IgD-negative memory B cell (primary cell): ENCODE measurements around the gene INTS14. TPM values are rescaled to one million over a fixed set of nuclear protein-coding genes. Genes with fewer than 3 reads are reported as not detected.

Experiments
- H3K27ac Mint-ChIP-seq, 3 donors: one replicate each; pipeline ENCODE4 v1.8.0; 2020 to 2022; ENCODE audit warnings: mild to moderate bottlenecking in 3 of 3, mixed read lengths in 3 of 3, moderate library complexity in 1 of 3
- H3K27me3 Mint-ChIP-seq: one replicate; pipeline ENCODE4 v1.8.0; 2021; ENCODE audit warnings: mixed read lengths
- H3K36me3 Mint-ChIP-seq: one replicate; pipeline ENCODE4 v1.8.0; 2020; ENCODE audit warnings: mild to moderate bottlenecking, mixed read lengths
- H3K4me1 Mint-ChIP-seq, 3 donors: one replicate each; pipeline ENCODE4 v1.8.0; 2020 to 2022; ENCODE audit warnings: mixed read lengths in 3 of 3, mild to moderate bottlenecking in 1 of 3
- H3K4me3 Mint-ChIP-seq, 4 donors: one replicate each; pipeline ENCODE4 v1.8.0; 2020 to 2022; ENCODE audit warnings: mild to moderate bottlenecking in 4 of 4, mixed read lengths in 4 of 4, moderate library complexity in 3 of 4
- H3K9me3 Mint-ChIP-seq, 3 donors: one replicate each; pipeline ENCODE4 v1.8.0; 2020 to 2021; ENCODE audit warnings: mixed read lengths in 3 of 3, mild to moderate bottlenecking in 1 of 3
- polyA plus RNA-seq: library from polyadenylated mRNA; unstranded; fragments of 300-500 nt; fragmentation: Illumina TruSeq; gene quantifications from one replicate; pipeline ENCODE4 v1.2.3, GENCODE V29; 2021

The INTS14 gene
- 24.3 TPM for polyA plus RNA-seq

DNA sequence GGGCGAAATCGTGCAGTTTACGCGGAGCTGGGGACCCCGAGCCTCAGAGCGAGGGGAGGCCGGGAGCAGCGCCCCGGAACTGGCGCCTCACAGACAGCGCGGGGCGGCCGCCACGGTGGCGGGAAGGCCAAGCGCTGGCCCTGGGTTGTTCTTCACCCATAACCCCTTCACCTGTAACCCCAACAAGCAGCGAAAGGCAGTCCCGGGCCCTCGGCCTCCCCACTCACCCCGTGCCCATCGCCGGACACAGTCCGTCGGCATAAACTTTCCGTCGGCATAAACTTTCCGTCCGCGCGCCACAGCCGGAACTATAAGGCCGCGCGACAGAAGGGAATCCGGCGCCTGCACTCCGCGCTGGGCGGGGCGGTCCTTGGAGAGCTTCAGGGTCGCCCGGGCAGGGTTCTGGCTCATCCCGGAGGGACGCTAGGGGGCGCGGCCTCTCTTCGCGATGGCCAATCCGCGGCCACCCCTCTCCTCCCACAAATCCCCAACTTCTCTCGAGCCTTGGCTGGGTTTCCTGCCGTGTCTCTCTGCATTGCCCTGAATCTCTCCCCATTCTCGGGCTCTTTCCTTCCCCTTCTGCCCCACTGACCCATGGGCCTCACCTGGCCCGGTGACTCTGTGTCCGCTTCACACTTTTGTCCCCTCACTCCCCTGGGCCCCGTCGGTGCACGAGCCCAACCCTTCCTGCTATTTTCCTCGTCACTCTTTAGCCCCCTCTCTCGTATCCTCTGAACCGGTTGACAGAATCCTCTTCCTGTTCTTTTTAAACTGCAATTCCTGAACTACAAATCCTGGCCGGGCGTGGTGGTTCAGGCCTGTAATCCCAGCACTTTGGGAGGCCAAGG lies at the start of gene INTS14:
INTS14 (minus strand) TSS at position 261 of the 848 bp plus-strand sequence. CDS start 3,751 bp downstream, outside the sequence.
- Mint-ChIP-seq H3K36me3 (no peaks in the 10 kb centered on the region), H3K27me3 (no peaks in the 10 kb centered on the region), H3K4me3 (peak within 1 kb of the TSS; percentile 93 to 98 (median 96)), H3K4me1 (peaks cover 20 to 32% (median 24%) of the 10 kb centered on the region in 3 donors), H3K9me3 (no peaks in the 10 kb centered on the region), H3K27ac (peak within 1 kb of the TSS; percentile 97 to 99 (median 97))

DNA sequence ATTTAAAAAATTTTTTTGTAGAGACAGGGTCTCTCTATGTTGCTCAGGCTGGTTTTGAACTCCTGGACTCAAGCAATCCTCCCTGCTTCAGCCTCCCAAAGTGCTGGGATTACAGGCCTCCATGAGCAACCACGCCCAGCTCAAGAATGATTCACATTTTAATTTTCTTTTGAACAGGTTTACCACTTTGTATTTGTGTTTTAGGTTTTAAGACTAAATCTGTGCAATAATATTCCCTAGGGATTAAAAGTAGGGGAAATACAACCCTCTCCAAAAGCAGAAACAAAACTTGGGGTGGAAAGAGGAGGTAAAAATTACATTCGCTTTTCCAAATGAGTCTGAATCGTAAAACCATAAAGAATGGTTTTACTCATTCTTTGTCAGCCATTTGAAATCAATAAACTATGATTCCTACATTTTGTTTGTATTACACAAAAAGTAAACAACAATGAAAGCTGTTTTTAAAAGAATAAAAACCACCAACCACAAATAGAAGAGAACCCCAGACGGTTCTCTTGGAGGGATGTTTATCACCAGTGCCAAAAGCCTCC lies 48.6 kb upstream of the INTS14 start:
- H3K4me1 Mint-ChIP-seq: peaks cover 9 to 20% (median 15%) of the 10 kb centered on the region in 3 donors
- peaks cover 3% of the 10 kb centered on the region for H3K36me3 Mint-ChIP-seq
- no peaks in the 10 kb centered on the region for H3K27me3 Mint-ChIP-seq
- H3K4me3 Mint-ChIP-seq: no peak overlapping the region
- H3K27ac Mint-ChIP-seq: peak overlapping the region; percentile 23 to 69 (median 48)
- no peaks in the 10 kb centered on the region for H3K9me3 Mint-ChIP-seq

DNA sequence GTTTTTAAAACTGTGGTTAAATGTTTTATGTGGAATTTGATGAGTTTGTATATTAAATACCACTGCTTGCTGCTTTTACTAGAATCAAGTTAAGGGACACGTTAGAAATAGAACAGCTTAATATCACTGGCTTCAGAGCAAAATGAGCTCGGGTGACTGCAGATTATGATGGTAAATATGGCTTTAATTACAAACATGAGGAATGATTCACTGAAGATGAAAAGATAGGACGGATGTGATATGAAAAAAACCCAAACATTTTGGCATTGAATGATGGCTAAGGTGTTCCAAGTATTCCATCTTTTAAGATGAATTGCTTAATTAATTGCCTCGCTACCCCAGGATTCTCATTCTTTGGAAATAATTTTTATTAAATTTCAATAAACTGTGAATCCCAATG lies 44.5 kb upstream of the INTS14 start:
- no peak overlapping the region for H3K4me3 Mint-ChIP-seq
- peaks cover 6% of the 10 kb centered on the region for H3K36me3 Mint-ChIP-seq
- no peaks in the 10 kb centered on the region for H3K27me3 Mint-ChIP-seq
- H3K9me3 Mint-ChIP-seq: no peaks in the 10 kb centered on the region
- peak overlapping the region in 2 of 3 donors; percentile 9 to 43 for H3K27ac Mint-ChIP-seq
- H3K4me1 Mint-ChIP-seq: peaks cover 5 to 20% (median 9%) of the 10 kb centered on the region in 3 donors

DNA sequence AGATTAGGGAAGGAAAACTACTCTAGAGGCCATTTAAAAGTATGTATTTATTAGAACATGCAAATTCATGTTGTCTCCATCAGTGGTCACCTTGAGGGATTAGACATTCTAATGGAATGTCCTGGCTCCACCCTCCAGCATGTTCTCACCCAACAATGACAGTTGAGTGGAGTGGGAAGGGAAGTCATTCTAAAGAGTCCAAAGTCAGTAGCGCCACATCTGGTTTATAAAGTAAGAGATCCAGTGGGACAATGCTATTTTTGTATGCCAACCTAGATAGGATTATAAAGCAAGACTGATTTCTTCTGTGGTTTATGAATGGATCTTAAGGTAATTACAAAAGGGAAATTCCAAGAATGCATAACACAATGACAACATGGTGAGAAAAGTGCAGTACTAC lies 44.1 kb upstream of the INTS14 start:
- Mint-ChIP-seq H3K27ac (peak overlapping the region; percentile 9 to 43 (median 31)), H3K4me3 (no peak overlapping the region), H3K9me3 (no peaks in the 10 kb centered on the region), H3K27me3 (no peaks in the 10 kb centered on the region), H3K4me1 (peaks cover 9 to 21% (median 10%) of the 10 kb centered on the region in 3 donors), H3K36me3 (peaks cover 6% of the 10 kb centered on the region)

DNA sequence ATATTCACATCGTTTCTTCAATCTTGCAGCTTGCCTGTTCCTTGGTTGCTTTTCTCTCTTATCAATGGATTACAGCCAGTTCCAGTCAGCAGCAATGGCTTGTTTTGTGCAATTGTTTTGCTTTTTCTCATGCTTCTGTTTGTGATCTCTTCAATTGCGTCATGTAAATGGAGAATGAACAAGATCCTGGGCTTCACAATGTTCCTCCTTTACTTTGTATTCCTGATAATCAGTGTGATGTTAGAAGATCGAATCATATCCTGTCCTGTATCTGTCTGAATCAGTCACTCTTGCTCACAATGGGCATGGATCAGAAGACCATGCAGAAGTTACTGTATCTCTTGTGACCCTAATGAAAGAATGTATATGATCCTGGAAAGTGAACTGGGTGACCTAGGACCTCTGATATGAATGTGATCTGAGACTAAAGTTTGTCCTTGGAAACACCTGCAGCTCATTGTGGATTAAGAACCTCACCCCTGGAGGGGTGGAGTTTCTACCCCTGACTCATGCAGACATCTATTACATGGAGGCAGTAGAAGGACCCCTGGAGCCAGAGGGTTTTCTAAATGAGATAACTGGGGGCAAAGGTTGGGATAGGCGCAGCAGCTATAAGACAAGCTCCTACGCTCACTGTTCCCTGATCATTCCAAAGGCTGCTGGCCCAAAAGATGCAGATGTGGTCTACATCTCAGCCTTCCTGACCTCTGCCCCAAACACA lies 43.0 kb upstream of the INTS14 start:
- H3K27me3 Mint-ChIP-seq: no peaks in the 10 kb centered on the region
- no peaks in the 10 kb centered on the region for H3K9me3 Mint-ChIP-seq
- no peak overlapping the region for H3K4me3 Mint-ChIP-seq
- peaks cover 5 to 22% (median 7%) of the 10 kb centered on the region in 3 donors for H3K4me1 Mint-ChIP-seq
- peak overlapping the region in 2 of 3 donors; percentile 14 to 71 for H3K27ac Mint-ChIP-seq
- peaks cover 6% of the 10 kb centered on the region for H3K36me3 Mint-ChIP-seq

DNA sequence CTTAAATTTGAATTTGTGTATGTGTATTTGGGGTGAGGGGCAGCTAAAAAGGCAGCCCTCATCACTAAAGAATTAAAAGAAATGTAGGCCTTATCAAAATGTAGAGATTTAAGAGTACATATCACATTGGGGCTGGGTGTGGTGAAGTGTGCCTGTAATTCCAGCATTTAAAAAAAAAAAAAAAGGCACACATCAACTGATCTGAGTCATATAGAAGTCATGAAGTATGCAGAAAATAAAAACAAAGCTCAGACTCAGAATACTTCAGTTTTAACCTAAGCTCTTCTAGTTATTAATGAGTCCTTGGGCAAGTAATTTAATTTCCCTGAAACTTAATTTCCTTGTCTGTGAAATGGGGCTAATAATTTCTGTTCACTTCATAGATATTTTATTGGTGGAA lies 42.4 kb upstream of the INTS14 start:
- peaks cover 5 to 18% (median 7%) of the 10 kb centered on the region in 3 donors for H3K4me1 Mint-ChIP-seq
- no peaks in the 10 kb centered on the region for H3K27me3 Mint-ChIP-seq
- H3K4me3 Mint-ChIP-seq: no peak overlapping the region
- H3K36me3 Mint-ChIP-seq: peaks cover 6% of the 10 kb centered on the region
- H3K9me3 Mint-ChIP-seq: no peaks in the 10 kb centered on the region
- H3K27ac Mint-ChIP-seq: peak overlapping the region in 1 of 3 donors; percentile 14

DNA sequence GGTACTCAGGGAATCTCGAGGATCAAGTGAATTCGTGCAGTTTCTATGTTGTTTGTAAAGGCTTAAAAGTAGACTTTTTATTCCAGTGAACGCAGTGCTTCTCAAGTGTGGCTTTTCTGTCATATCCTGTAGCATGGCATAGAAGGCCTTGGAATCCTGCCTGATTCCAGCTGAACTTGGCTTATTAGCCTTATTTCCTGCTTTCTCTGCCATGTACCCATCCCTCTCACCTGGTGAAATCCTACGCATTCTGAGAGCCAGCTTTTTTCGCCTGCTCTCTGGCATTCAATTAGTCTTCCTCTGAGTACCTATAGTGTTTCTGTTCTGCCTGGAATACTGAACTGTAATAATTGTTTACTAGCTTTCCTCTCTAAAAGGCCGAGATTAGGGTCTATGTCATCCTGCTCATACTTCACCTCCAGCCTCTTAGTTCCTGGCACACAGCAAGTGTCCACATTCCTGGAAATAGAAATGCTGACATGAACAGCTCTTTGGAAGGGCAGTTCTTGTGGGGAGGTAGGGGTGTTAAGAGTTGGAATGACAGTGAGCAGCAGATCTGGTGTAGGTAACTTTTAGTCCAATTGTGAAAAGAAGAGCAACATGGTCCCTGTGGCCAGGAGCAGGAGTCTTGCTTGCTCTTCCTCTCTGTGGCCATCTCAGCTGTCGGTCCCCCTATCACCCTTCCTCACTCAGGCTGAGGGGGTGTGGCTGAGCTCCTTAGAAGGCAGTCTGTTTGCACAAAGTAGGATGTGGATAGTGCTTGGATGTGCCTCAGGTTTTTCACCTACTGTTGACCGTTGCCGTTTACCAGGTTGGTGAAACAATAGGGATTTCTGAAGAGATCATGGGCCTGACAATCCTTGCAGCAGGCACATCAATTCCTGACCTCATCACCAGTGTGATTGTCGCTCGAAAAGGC lies 41.2 kb upstream of the INTS14 start:
- Mint-ChIP-seq H3K36me3 (peaks cover 7% of the 10 kb centered on the region), H3K9me3 (no peaks in the 10 kb centered on the region), H3K27ac (peak overlapping the region; percentile 8 to 27 (median 18)), H3K4me3 (no peak overlapping the region), H3K4me1 (peaks cover 5 to 18% (median 9%) of the 10 kb centered on the region in 3 donors), H3K27me3 (no peaks in the 10 kb centered on the region)

DNA sequence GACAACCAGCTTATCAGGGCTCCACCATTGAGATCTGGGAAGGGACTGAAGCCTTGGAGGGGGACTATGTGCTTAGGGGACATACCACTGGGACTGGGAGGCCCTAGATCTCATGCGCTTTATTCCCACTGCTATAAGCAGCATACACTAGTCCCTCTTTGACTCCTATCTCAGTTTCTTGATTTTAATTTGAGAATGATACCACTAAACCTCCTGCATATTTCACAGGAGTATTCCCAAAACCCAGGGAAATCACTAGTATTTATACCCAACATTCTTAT lies 40.1 kb upstream of the INTS14 start:
- Mint-ChIP-seq H3K27ac (no peak overlapping the region), H3K9me3 (no peaks in the 10 kb centered on the region), H3K4me3 (no peak overlapping the region), H3K27me3 (no peaks in the 10 kb centered on the region), H3K36me3 (peaks cover 6% of the 10 kb centered on the region), H3K4me1 (peaks cover 5 to 18% (median 9%) of the 10 kb centered on the region in 3 donors)

DNA sequence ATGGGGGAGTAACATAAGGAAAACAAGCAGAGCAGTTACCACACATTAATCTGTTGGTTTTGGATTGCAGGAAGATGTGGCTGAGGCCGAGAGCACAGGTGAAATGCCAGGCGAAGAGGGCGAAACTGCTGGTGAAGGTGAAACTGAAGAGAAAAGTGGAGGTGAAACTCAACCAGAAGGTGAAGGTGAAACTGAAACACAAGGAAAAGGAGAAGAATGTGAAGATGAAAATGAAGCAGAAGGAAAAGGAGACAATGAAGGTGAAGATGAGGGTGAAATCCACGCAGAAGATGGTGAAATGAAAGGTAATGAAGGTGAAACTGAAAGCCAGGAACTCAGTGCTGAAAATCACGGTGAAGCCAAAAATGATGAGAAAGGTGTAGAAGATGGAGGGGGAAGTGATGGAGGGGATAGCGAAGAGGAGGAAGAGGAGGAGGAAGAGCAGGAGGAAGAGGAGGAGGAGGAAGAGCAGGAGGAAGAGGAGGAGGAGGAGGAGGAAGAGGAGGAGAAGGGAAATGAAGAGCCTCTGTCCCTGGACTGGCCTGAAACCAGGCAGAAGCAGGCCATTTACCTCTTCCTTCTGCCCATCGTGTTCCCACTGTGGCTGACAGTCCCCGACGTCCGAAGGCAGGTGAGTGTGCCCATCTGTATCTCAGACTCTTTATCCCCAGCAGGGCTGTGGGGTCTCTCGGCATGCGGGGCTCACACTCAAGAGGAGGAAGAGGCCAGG lies 39.5 kb upstream of the INTS14 start:
- H3K4me3 Mint-ChIP-seq: peak overlapping the region in 2 of 4 donors; percentile 14 to 58
- peak overlapping the region in 2 of 3 donors; percentile 63 to 68 for H3K27ac Mint-ChIP-seq
- H3K36me3 Mint-ChIP-seq: peaks cover 7% of the 10 kb centered on the region
- no peaks in the 10 kb centered on the region for H3K9me3 Mint-ChIP-seq
- H3K4me1 Mint-ChIP-seq: peaks cover 5 to 18% (median 9%) of the 10 kb centered on the region in 3 donors
- no peaks in the 10 kb centered on the region for H3K27me3 Mint-ChIP-seq

DNA sequence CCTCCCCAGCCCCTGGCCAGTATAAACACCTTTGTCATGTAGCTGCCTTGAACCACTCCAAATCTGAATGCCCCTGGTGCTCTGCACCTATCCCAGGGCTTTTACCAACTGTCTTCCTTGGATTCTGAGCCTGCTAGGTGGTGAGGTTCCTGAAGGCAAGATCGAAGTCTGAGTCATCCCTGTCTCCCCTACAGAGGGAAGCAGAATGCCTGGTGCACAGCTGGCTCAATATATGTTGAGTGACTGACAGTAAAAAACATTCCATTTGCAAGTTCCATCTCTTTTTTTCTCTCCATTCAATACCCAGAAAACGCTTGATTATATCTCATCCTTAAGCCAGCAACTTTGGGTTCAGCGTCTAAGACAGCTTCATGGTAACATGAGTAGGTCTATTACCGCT lies 35.6 kb upstream of the INTS14 start:
- H3K27ac Mint-ChIP-seq: no peak overlapping the region
- no peaks in the 10 kb centered on the region for H3K9me3 Mint-ChIP-seq
- H3K36me3 Mint-ChIP-seq: peaks cover 10% of the 10 kb centered on the region
- no peak overlapping the region for H3K4me3 Mint-ChIP-seq
- H3K27me3 Mint-ChIP-seq: no peaks in the 10 kb centered on the region
- H3K4me1 Mint-ChIP-seq: peaks cover 5 to 14% (median 9%) of the 10 kb centered on the region in 3 donors

DNA sequence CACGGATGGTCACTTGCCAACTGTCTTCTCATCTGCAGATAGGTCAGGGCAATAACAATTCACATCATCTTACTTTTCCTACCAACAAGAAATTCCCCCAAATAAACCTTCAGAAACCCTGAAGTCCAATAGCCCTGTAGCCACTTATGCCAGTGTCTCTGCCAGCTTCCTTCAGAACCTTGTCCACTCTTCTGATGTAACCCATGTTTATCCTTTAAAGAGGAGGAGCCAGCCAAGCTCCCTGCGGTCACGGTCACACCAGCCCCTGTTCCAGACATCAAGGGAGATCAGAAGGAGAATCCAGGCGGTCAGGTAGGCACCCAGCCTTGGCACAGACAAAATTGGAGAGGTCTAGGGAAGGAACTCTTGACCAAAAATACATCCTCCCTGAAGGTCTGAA lies 34.5 kb upstream of the INTS14 start:
- Mint-ChIP-seq H3K27ac (no peak overlapping the region), H3K4me3 (no peak overlapping the region), H3K36me3 (peaks cover 8% of the 10 kb centered on the region), H3K4me1 (peaks cover 4 to 8% (median 8%) of the 10 kb centered on the region in 3 donors), H3K27me3 (no peaks in the 10 kb centered on the region), H3K9me3 (no peaks in the 10 kb centered on the region)

DNA sequence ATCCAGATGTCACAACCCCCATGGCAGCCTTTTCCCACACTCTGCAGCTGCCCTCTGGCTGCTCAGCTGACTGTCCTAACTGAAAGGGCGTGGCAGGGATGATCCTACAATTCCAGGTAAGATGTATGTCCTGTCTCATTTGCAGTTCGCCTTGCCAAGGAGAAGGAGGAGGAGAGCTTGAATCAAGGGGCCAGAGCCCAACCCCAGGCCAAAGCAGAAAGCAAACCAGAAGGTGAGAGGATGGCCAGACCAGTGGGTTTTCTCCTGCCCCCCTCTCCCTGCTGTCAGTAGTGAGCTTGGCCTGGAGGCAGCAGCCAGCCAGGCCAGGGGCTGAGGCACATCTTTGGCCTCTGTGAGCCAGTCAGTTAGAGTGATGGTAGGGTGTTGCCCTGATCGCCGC lies 33.4 kb upstream of the INTS14 start:
- no peaks in the 10 kb centered on the region for H3K27me3 Mint-ChIP-seq
- H3K27ac Mint-ChIP-seq: peak overlapping the region in 2 of 3 donors; percentile 16 to 66
- H3K4me1 Mint-ChIP-seq: peaks cover 0 to 2% (median 0%) of the 10 kb centered on the region in 3 donors
- H3K36me3 Mint-ChIP-seq: peaks cover 8% of the 10 kb centered on the region
- H3K4me3 Mint-ChIP-seq: no peak overlapping the region
- no peaks in the 10 kb centered on the region for H3K9me3 Mint-ChIP-seq

DNA sequence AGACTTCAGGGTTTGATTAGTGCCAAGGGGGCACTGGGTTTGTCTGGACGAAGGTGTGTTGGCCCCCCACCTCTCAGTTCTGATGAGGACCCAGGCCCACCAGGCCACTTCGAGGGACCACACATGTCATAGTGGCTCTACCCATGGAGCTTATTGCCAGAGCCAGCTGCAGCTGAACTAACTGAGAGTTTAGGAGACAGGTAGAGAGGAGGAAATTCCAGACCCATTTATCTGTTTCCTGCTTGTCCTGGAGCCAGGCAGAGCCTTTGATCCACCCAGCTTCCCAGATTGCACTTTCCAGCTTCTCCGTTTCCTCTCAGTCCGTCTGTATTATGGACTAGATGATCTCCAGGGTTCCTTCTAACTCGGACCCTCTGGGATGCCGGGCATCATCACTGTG lies 31.7 kb upstream of the INTS14 start:
- H3K36me3 Mint-ChIP-seq: peaks cover 6% of the 10 kb centered on the region
- H3K4me1 Mint-ChIP-seq: peaks cover 0 to 11% (median 4%) of the 10 kb centered on the region in 3 donors
- no peak overlapping the region for H3K4me3 Mint-ChIP-seq
- H3K27me3 Mint-ChIP-seq: no peaks in the 10 kb centered on the region
- no peaks in the 10 kb centered on the region for H3K9me3 Mint-ChIP-seq
- H3K27ac Mint-ChIP-seq: peak overlapping the region in 2 of 3 donors; percentile 66 to 76
